Heart left ventricle (tissue), 13 donors: ENCODE measurements around the gene ENOPH1.

ENCODE experiments used
- CTCF ChIP-seq, 12 donors: fragments of 200-600 bp; sonication (generic) in 4 of 12; IDR thresholded peaks; one replicate each; pipeline versions ENCODE4 v1.5.0 to v1.8.0; 2018 to 2022; ENCODE audit warnings: antibody characterized with exemption in 12 of 12, mild to moderate bottlenecking in 5 of 12
- POLR2A ChIP-seq, 2 donors: fragments of 450-650 bp; IDR thresholded peaks; one replicate each; pipeline ENCODE4 v1.6.1; 2017; ENCODE audit warnings: antibody characterized with exemption in 2 of 2, mild to moderate bottlenecking in 2 of 2, moderate library complexity in 2 of 2
- donor health status: ischemic (EF 13 %, LVEDD 7.1; RV severe dilation, severe dysfunction).
- donor health status: DM: no; HTN: yes; CAD: no.
- donor health status: DM: no; HTN: no; CAD: no.
- donor health status: ischemic (EF 25% LVEDD 6.9; RV normal size, moderate dysfunction).
- donor health status: ischemic (EF 25% LVEDD 5.7; RV mildly dilated, moderate dysfunction).
- donor health status: ischemic (EF 35%, LVEDD 5.7; RV mildly dilated, moderate dysfunction).
- donor health status: nonischemic (EF 11% LVEDD 7.7; RV severe dilation, severe dysfunction).
- donor health status: DM: yes; HTN: yes; CAD: no.
- donor health status: PGD.
- donor health status: ischemic (EF 29% LVEDD 5.4; RV normal size, mild dysfunction).
- donor health status: nonischemic (EF 23%, LVEDD 6.1; RV moderate dilation, normal function).

- TF ChIP-seq CTCF (IDR thresholded peaks at IDR 0.05) = no peak
- TF ChIP-seq POLR2A (IDR thresholded peaks at IDR 0.05) = no peak
Observed at GRCh38 chr4:82422616-82423015, 7.8 kb upstream of the ENOPH1 start.
